22Rv1 (cell line): ENCODE results near the gene OTUD6A.

Experiments used
- H3K27ac ChIP-seq: fragments of 450-650 bp; 2 replicates; pipeline ENCODE4 v1.5.1; 2017
- CTCF ChIP-seq: fragments of 450-650 bp; IDR thresholded peaks from 2 replicates; pipeline ENCODE4 v1.5.1; 2017; ENCODE audit warnings: mild to moderate bottlenecking
- ZFX ChIP-seq: fragments of 450-650 bp; IDR thresholded peaks from 2 replicates; pipeline ENCODE4 v1.6.1; 2017; ENCODE audit warnings: antibody characterized with exemption, borderline replicate concordance

The OTUD6A gene

DNA sequence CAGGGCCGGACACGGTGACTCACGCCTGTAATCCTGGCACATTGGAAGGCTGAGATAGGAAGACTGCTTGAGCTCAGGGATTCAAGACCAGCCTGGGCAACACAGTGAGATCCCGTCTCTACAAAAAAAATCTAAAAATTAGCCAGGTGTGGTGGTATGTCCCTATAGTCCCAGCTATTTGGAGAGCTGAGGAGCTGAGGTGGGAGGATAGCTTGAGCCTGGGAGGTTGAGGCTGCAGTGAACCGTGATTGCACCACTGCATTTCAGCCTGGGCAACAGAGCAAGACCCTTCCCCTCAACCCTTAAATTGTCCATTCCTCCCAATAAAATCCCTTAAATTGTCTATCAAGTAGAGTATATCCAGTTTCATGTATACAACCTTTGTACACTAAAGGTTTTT is 17.0 kb downstream of the OTUD6A start:
- TF ChIP-seq CTCF (no peak), ZFX (no peak)
- H3K27ac ChIP-seq: no peak overlapping the region

DNA sequence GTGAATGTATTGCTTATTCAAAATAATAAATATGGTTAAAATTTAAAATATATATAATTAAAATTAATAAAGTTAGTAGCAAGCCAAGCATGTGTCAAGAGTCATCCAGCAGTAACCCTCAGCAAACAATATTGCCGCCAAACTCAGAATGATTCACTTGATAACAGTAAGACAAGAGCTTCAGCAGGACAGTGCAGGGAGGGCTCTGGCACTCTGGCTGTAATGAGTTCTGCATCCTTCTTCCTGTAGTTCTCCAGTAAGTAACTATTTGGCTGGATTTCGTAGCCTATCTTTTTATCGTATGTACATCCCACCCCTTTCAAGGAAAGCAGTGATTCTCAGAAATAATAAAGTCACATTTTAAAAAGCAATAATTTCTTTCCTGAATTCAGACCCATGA is 17.6 kb downstream of the OTUD6A start:
- H3K27ac ChIP-seq: no peak overlapping the region
- TF ChIP-seq ZFX: no peak
- TF ChIP-seq CTCF: no peak

DNA sequence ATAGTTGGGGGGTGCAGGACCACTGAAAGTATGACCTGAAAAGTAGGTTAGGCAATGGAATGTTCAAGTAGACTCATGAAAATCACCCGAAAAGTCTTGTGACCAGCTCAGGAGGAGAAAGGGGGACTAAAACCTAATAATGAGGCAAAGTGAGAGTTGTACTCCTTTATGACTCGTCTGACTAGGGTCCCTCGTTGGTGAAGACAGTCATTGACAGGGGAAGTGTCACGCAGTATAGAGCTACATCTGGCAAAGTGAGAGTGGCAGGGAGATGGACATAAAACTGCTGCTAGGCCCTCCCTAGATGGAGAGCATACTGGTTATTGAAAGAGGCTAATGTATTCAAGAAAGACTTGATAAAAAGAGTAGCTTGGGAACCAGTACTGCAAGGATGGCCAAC is 20.5 kb downstream of the OTUD6A start:
- H3K27ac ChIP-seq: no peak overlapping the region
- TF ChIP-seq CTCF: no peak
- no peak for TF ChIP-seq ZFX

- TF ChIP-seq CTCF (no peak), ZFX (no peak)
- no peak overlapping the region for H3K27ac ChIP-seq
Measured at GRCh38 chrX:70084592-70085240, 22.5 kb downstream of the OTUD6A start.

GRCh38 chrX:70087857-70088630 is 25.8 kb downstream of the OTUD6A start:
- TF ChIP-seq CTCF (no peak), ZFX (no peak)
- H3K27ac ChIP-seq: no peak overlapping the region

GRCh38 chrX:70088751-70089150 is 26.5 kb downstream of the OTUD6A start:
- H3K27ac ChIP-seq: no peak overlapping the region

More at GRCh38 chrX:70088751-70089150, 26.5 kb downstream of the OTUD6A start:
- TF ChIP-seq CTCF: no peak
- TF ChIP-seq ZFX: no peak
